Cardiac fibroblast (primary cell): Measurements from ENCODE around the gene HS2ST1.

Experiments used
- DNase-seq, 2 donors: peaks; one replicate each; pipeline versions ENCODE4 v3.0.0 to v3.0.0-alpha.2; 2010; ENCODE audit warnings: low read depth in 2 of 2
- H3K4me3 ChIP-seq, 2 donors: replicated peaks in 1 of 2; 1 replicate in 1 of 2; 2 replicates in 1 of 2; pipeline ENCODE4 v1.5.1; 2011; ENCODE audit warnings: low read depth in 2 of 2, low read length in 2 of 2, mild to moderate bottlenecking in 2 of 2, moderate library complexity in 1 of 2
- TF ChIP-seq, protein P1 (sequence below): IDR thresholded peaks from one replicate; pipeline ENCODE4 v1.5.1; 2011; ENCODE audit warnings: low read depth, mild to moderate bottlenecking, low read length, inconsistent platforms

HS2ST1 gene

DNA sequence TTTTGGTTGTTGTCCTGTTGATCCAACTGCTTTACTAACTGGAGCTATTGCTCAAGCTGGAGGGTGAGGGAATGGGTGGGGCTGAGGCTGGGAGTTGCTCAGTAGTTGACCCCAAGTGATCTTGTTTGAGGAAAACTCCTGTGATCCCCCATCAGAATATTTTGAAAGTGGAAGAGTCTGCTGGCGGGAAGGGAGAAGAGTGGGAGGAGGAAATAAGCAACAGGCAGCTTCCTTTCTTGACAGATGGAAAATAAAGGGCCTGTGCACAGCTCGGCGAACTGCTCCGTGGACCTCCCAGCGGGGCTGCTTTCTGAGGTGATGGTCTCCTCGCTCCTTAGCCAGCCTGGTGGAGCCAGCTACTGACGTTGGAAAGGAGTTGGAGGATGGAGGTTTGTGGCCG, 215.2 kb downstream of the HS2ST1 start:
- TF ChIP-seq, protein P1, sequence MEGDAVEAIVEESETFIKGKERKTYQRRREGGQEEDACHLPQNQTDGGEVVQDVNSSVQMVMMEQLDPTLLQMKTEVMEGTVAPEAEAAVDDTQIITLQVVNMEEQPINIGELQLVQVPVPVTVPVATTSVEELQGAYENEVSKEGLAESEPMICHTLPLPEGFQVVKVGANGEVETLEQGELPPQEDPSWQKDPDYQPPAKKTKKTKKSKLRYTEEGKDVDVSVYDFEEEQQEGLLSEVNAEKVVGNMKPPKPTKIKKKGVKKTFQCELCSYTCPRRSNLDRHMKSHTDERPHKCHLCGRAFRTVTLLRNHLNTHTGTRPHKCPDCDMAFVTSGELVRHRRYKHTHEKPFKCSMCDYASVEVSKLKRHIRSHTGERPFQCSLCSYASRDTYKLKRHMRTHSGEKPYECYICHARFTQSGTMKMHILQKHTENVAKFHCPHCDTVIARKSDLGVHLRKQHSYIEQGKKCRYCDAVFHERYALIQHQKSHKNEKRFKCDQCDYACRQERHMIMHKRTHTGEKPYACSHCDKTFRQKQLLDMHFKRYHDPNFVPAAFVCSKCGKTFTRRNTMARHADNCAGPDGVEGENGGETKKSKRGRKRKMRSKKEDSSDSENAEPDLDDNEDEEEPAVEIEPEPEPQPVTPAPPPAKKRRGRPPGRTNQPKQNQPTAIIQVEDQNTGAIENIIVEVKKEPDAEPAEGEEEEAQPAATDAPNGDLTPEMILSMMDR, result no peak
- no peak overlapping the region for H3K4me3 ChIP-seq
- peak in 1 of 2 donors; percentile 58 for DNase-seq

DNA sequence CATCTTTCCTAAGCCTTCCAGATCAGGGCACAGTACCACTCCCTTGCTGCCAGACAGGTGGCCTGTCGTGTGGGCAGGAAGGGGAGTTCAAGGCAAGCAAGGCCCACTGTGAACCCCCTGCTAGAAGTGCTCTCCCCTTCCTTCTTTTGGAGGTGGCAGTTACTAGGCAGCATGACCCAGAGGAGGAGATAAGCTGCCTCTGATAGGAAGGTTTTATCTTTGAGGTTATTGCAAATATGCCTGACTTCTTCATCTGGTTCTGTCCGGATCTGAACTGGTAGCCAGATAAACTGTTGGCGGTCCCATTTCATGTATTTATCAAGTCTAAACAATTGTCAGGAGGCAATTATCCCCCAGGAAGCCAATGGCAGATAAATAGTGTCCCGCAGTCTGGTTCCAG, 216.0 kb downstream of the HS2ST1 start:
- TF ChIP-seq, protein P1, result no peak
- no peak overlapping the region for H3K4me3 ChIP-seq
- no peak for DNase-seq

DNA sequence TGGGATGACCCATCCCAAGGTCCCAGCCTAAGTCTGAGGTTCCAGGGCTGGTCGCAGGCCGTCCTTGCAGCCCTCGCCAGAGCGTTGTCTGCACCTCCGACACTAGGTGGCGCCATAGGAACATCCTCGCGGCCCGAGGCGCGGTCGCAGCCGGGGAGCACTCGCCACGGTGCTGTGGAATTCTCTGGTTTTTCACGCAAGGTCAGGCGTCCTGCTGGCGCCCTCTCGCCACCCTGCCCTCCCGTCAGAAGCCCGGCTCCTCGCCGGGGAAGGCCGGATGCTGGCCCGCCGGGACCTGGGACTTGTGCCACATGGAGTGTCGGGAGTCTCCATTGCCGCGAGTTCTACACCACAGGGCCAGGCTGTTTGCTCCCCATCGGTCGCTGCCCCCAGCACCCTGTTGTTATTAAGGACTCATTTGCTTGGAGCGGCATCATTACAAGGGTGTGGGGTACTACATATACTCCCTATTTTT, 217.4 kb downstream of the HS2ST1 start:
- TF ChIP-seq, protein P1, result peak; percentile 93
- peak overlapping the region; percentile 37 to 42 for H3K4me3 ChIP-seq
- DNase-seq, result peak; percentile 81 to 85

DNA sequence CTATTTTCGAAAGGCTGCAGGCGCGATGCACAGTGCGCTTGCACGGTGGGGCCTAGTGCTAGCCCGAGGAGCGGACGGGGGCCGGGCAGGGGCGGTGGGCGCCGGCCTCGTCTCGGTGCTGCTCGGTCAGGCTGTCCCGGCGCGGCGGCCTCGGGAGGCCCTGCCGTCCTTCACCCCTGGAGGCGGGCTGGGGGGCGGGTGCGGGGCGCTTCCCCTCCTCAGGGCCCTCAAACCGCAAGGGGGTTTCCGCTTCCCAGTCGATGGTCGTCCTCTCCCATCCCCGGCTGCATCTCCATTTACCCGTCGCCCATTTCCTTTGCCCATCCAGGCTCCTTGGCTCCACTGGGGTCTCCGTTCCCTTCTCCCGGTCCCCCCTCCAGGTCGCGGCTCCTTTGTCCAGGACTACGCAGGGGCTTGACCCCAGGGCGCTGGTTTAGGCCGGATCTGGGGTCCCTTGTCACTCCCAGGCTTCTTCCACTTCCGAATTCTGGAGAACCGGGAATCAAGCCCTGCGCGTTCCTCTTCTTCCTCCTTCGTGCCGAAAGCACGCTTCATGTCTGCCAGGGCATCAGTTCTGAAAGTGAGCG, 217.9 kb downstream of the HS2ST1 start:
- no peak for DNase-seq
- peak overlapping the region; percentile 37 to 42 for H3K4me3 ChIP-seq
- TF ChIP-seq, protein P1, result no peak

DNA sequence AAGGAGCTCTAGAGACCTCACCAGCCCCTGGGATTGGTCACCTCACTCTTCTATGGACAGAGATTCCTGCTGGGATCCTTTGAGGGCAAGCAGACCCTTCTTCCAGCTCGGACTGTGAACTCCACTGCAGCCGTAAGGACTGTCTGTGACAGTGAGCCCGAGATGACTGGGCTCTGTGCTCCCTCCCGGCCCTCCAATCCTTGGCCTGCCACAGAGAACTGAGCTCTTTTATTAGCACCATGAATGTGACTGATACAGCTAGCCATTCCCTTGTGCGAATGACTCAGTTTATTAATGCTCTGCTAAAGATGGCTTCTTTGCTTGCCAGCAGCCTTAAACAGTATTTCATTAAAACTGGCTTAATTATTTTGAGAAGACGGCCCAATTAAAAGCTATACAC, 219.6 kb downstream of the HS2ST1 start:
- no peak for DNase-seq
- TF ChIP-seq, protein P1, result no peak
- no peak overlapping the region for H3K4me3 ChIP-seq

DNA sequence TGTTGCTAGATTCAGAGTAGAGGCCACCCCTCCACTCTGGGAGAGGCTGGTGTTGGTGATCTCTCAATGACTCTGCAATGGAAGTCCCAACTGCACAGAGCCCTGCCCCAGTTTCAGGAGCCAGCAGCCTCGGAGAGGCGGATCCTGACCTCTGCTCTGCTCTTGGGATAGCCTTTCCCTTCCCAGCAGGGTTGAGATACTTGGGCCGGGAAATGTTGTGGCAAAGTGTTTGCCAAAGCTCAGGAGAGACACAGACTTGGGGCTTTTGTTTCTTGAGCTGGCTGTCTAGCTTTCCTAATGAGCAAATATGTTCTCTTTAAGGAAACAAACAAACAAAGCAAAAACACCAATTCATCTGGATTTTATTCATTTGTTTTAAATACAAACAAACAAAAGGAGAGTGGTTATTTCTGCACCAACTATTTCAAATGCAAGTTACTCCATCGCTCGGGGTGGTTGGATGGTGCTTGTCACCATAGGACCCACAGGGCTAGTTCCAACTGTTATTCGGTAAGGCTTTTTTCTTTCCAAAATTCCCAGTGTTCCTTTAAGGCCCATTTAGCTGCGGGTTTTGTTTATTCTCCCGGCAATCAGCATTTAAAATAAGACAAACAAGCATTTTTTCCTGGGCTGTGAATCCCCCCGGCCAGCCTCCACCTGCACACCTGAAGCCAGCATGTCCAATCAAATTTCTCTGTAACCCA, 220.3 kb downstream of the HS2ST1 start:
- TF ChIP-seq, protein P1, result no peak
- DNase-seq, result no peak
- no peak overlapping the region for H3K4me3 ChIP-seq
